Measurements from ENCODE around the gene ACTRT3.

ACTRT3 gene

GRCh38 chr3:169769287-169770181 is at the start of gene ACTRT3:
Gene ACTRT3, minus strand, starts transcription at chr3:169769561. Its CDS starts 41 bp downstream, at chr3:169769520.
- peak; percentile 78 for DNase-seq

- no peak for DNase-seq
These were observed 49.0 kb upstream of the ACTRT3 start for GRCh38 chr3:169818316-169818715.

GRCh38 chr3:169815590-169816150 is 46.3 kb upstream of the ACTRT3 start:
- DNase-seq: no peak

GRCh38 chr3:169813757-169814517 is 44.6 kb upstream of the ACTRT3 start:
- peak; percentile 81 for DNase-seq

GRCh38 chr3:169813278-169813677 is 43.9 kb upstream of the ACTRT3 start:
- no peak for DNase-seq

- DNase-seq: peak; percentile 87
These were observed 43.2 kb upstream of the ACTRT3 start, which contains the start of the genes LRRC34 and LRRIQ4 for GRCh38 chr3:169812332-169813235. Gene LRRC34, minus strand, starts transcription at chr3:169812904. Its CDS starts 356 bp downstream, at chr3:169812548. Gene LRRIQ4, plus strand, starts transcription at chr3:169812870. Its CDS starts 9,052 bp downstream, at chr3:169821922.

GRCh38 chr3:169811631-169812331 is 42.4 kb upstream of the ACTRT3 start:
- peak; percentile 28 for DNase-seq

- no peak for DNase-seq
These were observed 40.0 kb upstream of the ACTRT3 start for GRCh38 chr3:169809230-169809795.

GRCh38 chr3:169804681-169805080 is 35.3 kb upstream of the ACTRT3 start:
- no peak for DNase-seq

GRCh38 chr3:169792359-169792758 is 23.0 kb upstream of the ACTRT3 start:
- DNase-seq: no peak

GRCh38 chr3:169790687-169791429 is 21.5 kb upstream of the ACTRT3 start:
- DNase-seq: no peak

- DNase-seq: no peak
These were observed 20.9 kb upstream of the ACTRT3 start for GRCh38 chr3:169790219-169790618.

- DNase-seq: no peak
These were observed 18.4 kb upstream of the ACTRT3 start for GRCh38 chr3:169787791-169788190.

- no peak for DNase-seq
These were observed 17.8 kb upstream of the ACTRT3 start for GRCh38 chr3:169787120-169787519.

GRCh38 chr3:169781209-169781855 is 12.0 kb upstream of the ACTRT3 start:
- no peak for DNase-seq

- no peak for DNase-seq
These were observed 11.4 kb upstream of the ACTRT3 start for GRCh38 chr3:169780742-169781141.

- DNase-seq: no peak
These were observed 8.5 kb upstream of the ACTRT3 start for GRCh38 chr3:169777822-169778221.

- no peak for DNase-seq
These were observed 4.8 kb upstream of the ACTRT3 start for GRCh38 chr3:169774186-169774585.

- DNase-seq: peak; percentile 94
These were observed 3.8 kb upstream of the ACTRT3 start, which contains the start of gene MYNN for GRCh38 chr3:169772897-169773816. Gene MYNN, plus strand, starts transcription at chr3:169773396. Its CDS starts 900 bp downstream, at chr3:169774296.
